Activated CD4-positive, alpha-beta T cell treated with anti-CD3 and anti-CD28 coated beads, Interleukin-10, Interleukin-2, amounts not matched to agents 100 ng/mL and 50 ng/mL, durations not matched to agents 16 hours and 8 hours (primary cell): Measurements from ENCODE around the gene HOATZ.

ENCODE experiments used
- DNase-seq: peaks from one replicate; pipeline ENCODE4 v3.0.0-alpha.2; 2020

HOATZ gene

DNA sequence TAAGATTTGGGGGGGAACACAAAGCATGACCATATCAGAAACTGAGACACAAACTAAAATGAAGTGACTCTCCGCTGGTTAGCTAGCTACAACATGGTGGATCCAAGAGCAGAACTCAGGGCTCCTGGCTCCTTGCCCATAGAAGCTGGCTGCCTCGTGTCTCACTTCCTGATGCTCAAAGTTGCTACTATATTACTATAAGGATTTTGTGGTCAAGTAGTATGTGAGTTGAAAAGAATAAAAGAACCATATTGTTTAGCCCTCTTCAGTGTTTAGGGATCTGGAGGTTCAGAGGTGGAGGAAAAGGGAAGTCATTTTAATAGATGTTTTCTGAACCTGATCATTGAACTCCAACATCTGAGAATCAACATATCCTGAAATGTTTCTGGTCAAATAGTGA is 70.8 kb downstream of the HOATZ start:
- DNase-seq: no peak

DNA sequence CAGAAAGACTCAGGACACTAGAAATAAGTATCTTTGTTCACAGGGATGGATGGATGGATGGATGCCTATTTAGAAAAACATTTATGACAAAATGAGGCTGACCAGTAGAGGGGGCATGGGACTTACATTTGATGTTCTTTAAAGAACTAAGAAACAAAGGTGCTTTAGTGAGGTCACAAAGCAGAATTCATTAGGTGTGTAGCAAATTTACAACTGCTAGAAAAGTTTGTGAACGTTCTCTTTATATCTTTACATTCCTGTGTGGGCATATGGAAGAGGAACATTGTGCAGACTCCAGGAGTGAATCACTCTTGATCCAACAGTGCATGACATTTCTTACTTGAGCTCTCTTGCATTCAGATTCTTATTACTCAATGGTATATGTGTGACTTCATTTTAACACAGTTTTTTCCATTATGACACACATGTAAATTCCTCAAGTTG is 71.8 kb downstream of the HOATZ start:
- DNase-seq: peak; percentile 42
